ENCODE results near the gene FAM184B. TPM values are rescaled to one million over a fixed set of nuclear protein-coding genes. Genes with fewer than 3 reads are reported as not detected.
"Not testable (repeated sequence)": the region's sequence is repeated elsewhere in the genome, so short reads cannot be mapped to it uniquely, and the experiment has no call there.

Gene FAM184B
- total RNA-seq, 1 experiment from 2014 or later = not detected

DNA sequence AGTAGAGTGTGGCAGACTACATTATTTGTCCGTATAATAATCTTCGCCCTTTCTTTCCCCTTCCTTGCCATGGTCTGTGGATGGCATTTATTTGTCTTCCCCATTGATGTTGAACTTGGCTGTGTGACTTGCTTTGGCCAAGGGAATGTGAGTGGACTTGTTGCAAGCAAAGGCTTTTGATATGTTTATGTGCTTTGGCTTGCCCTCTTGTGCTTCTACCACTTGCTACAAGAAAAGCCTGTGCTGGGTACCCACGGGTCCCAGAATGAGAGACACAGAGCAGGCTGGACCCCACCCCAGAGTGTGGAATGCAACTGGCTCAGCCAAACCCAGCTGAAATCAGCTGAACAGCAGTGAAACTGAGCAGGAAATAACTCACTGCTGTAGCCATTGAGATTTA is 63.0 kb downstream of the FAM184B start:
- DNase-seq (ENCODE audit: low spot score) = no peak

DNA sequence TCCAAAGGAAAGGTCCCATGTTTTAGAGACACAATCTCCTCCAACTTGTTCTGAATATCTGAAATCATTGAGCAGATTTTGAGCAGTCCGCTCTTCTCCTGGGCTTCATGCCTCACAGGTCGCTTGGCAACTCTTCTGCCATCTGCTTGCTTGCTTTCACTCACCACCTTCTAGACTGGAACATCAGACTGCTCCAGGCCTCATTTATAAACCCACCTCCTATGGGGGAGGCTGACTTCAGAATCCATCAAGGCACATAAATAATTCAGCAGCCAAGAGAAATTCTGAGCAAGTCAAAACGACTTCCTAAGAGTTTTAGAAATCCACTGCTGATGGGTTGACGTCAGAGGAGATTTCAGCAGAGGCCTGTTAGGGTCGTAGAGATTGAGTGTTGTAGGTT is 64.1 kb downstream of the FAM184B start:
- DNase-seq (ENCODE audit: low spot score) = no peak

DNA sequence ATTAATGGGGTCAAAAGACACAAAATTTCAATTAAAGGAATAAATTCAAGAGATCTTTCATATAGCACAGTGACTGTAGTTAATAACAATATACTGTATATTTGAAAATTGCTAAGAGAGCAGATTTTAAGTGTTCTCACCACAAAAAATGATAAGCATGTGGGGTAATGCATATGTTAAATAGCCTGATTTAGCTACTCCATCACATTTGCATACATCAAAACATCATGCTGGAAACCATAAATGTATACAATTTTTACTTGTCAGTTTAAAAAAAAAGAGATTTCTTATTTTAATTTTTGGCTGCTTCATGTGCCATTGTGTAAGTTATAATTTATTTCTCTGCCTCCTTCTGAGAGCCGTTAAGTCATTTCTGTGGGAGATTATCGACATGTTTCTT is 65.9 kb downstream of the FAM184B start:
- DNase-seq (ENCODE audit: low spot score) = no peak

DNA sequence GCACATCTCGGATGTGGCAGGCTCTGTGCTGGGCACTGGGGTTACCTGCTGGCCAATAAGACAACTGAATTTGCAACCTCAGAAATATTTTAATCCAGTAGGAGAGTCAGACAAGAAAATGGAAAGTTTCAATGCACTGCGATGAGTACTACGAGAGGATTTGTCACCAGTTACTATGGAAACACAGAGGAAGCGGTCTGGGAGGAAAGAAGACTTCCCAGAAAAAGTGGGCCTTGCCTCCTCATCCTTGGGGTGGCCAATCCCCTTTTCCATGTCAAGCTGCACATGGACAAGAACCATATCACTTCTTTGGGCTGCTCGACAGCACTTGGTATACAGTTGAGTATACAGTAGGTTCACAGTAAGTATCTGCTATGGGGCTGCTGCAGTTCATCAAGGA is 67.6 kb downstream of the FAM184B start:
- DNase-seq (ENCODE audit: low spot score) = no peak

DNA sequence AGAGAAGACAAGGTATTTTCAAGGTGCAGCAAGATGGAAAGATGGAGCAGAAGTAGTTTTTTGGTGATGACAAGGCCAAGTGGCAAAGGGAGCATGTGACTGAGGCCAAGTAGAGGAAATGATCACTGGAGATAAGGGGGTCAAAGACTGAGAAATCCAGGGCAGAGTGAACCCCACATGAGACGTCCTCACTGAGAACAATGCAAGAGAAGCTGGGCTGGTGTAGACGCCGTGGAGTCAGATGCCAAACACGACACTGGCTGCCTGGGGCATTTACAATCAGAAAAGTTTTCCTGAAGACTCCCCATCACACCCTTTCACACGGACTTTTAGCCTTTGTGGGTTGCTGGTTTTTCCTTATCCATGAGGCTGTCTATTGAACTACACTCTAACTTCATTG is 69.3 kb downstream of the FAM184B start:
- no peak for DNase-seq (ENCODE audit: low spot score)

DNA sequence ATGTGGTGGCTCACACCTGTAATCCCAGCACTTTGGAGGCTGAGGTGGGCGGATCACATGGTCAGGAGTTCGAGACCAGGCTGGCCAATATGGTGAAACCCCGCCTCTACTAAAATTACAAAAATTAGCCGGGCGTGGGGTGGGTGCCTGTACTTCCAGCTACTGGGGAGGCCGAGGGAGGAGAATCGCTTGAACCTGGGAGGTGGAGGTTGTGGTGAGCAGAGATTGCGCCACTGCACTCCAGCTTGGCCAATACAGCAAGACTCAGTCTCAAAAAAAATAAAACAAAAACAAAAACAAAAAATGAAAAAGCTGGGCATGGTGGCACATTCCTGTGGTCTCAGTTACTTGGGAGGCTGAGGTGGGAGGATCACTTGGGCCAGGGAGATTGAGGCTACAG is 70.2 kb downstream of the FAM184B start:
- not testable (repeated sequence) for DNase-seq (ENCODE audit: low spot score)

DNA sequence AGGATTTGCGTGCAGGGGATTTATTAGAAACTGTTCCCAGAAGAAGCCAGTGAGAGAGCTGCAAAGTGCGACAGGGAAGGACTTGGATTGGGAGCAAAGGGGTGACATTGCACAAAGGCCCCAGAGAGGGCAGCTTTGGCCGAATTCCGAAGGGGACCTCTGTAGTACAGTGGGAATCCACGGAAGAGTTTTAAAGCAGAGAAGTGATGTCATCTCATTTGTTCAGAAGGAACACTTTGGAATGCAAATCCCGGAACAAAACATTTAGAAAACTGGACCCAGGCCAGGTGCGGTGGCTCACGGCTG is 71.7 kb downstream of the FAM184B start:
- DNase-seq (ENCODE audit: low spot score) = no peak

DNA sequence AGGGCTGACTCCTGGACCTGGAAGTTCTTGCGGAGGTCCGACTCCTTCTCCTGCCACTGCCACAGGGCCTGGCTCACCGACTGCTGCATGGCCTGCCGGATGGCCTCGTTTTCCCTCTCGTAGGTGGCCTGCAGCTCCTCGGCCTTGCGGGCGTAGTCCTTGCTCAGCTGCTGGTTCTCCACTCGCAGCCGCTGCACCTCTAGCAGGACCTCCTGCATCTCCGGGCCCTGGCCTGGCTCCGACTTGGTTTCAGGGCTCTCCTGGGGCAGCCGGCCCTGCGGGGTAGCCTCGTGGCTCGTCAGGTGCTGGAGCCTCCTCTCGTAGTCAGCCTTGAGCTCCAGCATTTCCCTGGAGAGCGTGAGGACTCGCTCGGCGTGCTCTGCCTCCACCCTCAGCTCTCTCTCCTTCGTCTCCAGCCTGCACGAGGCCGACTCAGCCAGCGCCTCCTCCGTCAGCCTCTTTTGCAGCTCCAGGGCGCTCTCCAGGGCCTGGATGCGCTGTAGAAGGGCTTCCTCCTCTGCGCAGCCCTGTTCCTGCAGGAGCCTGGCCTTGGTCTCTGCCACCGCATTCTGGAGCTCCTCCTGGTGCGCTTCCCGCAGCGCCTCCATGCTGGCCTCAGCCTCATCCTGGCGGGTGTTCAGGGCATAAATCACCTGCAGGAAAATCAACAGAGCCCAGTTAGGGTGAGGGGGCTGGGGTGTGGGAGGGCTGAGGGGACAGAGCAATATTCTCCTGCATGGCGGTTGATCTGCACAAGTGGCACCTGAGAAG is 72.2 kb downstream of the FAM184B start:
- no peak for DNase-seq (ENCODE audit: low spot score)

DNA sequence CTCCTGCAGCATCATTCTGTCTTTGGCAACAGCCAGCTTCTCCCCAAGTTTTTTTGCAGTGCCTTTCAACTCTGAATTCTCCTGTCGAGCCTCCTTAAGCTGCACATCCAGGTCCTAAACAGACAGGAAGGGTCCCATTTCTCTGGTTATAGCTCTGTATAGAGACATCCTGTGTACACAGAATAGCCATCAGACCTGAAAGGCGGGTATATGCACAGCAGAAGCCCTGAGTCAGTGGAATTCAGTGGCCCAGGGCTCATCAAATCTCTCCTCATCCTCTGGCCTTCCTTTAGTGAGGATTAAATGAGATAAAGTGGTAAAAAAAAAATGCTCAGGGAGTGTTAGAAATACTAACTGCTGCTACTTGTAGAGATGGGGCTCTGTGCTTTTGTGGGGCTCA is 73.8 kb downstream of the FAM184B start:
- no peak for DNase-seq (ENCODE audit: low spot score)

DNA sequence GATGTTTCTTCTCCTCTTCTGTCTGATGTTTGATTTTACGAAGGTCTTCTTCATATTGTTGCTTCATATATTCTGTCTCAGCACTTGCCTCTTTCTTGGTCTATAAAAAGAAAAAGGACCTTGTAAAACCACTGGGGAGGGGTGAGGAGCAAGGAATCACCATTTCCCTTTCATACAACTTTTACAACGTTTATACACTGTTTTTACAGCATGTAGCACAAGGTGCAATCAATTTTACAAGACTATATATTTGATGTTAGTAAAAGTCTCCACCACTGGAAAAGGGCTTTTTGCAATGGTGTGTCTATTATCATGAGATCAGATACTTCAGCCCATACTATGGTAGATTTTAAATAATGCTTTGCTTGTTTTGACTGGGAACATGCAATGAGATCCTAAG is 76.3 kb downstream of the FAM184B start:
- DNase-seq (ENCODE audit: low spot score) = no peak

DNA sequence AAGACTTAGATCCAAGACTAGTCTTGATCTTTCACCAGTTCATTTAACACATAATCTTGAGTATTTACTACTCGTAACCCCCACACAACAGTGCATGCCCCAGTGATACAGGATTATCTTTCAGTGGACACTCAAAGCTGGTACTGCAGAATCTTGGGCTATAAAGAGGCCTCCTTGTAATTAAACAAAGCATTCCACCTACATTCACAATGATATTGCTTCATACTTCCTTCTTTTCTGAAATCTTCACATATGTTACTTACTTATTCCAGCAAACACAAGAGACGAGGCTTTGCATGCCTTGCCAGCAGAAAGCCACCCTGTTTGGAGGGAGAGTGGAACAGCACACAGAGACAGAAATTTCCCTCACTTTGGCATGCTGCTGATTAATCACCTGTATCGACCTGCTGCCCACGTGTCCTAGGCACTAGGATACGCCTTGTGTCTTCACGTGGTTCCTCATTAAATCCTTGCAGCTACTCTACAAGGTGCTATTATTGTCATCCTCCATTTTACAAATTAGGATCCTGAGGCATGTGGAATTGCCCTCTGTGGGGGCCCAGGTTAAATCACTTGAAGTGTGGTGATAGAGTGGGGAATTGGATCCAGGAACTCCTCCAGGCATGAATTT is 77.3 kb downstream of the FAM184B start:
- DNase-seq (ENCODE audit: low spot score) = no peak

DNA sequence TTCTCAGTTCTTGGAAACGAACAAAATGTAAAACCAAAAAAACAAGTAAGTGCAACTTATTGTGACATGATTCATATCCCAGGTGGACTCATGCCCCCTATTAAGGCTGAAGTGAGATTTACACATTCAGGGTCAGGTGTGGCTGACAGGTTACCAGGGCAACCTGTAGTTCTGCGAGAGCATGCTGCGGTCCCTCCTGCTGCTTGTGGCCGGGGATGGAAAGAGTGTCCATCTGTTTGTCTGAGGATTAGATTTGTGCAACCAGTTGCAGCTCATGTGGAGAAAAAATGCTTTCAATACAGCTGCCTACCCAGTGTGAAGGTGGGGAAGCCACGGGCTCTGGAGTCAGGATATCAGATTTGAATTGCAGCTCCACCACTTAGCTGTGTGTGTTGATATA is 78.8 kb downstream of the FAM184B start:
- no peak for DNase-seq (ENCODE audit: low spot score)

DNA sequence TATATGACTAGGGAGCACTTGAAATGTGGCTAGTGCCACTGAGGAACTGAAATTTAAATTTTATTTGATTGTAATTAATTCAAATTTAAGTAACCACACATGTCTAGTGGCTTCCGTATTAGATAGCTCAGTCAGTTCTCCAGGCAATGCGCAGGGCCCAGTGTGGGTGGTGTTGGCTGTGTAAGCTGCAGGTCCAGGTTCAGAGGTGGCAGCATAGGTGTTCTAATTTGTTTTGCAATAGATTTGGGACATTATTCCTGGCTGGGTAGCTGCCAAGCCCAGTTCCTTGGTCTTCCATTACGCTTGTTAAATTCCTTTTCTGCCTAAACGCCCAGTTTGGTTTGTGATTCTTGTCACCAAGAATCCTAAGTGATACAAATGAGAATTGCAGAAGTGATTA is 79.5 kb downstream of the FAM184B start:
- no peak for DNase-seq (ENCODE audit: low spot score)

DNA sequence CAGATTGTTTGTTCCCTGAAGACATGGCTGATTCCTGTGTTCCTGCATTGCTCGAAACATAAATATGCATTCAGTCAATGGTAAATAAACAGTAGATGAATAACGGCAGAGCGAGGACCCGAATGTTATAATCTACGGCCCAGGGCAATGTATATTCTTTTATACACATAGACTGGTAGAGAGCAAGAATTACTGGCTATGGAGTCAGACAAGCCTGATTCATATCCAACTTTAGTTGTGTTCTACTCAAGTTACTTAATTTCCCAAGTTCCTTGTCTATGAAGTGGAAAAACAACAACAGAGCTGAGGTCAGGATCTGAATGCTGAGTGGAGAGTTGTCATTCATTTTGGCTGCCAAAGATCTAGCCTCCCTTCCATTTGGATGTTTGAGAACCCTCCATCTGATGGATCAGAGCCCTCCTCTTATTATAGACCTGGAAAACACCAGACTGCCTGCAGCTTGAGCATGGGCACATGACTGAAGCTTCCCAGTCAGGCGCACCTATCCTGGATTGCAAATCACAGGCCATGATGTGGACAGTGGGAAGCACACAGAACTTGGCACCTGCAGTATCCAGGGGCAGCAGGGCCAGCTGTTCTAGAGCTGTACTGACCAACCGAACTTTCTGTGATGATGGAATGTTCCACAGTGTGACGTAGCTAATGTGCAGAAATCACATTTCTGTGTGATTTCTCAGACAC is 80.1 kb downstream of the FAM184B start:
- DNase-seq (ENCODE audit: low spot score) = no peak

DNA sequence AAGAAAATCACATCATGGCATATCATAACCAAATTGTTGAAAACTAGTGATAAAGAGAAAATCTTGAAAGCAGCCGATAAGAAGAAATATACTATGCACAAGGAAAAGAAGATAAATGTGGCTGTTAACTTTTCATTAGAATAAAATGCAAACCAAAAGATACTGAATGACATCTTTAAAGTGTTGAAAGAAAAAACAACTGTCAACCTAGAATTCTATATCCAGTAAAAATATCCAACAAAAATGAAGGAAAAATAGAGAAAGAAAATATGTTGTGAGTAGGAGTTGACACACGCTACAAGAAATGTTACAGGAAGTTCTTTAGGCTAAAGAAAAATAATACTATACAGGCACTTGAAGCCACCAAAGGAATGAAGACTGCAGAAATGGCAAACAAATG is 82.0 kb downstream of the FAM184B start:
- DNase-seq (ENCODE audit: low spot score) = no peak

DNA sequence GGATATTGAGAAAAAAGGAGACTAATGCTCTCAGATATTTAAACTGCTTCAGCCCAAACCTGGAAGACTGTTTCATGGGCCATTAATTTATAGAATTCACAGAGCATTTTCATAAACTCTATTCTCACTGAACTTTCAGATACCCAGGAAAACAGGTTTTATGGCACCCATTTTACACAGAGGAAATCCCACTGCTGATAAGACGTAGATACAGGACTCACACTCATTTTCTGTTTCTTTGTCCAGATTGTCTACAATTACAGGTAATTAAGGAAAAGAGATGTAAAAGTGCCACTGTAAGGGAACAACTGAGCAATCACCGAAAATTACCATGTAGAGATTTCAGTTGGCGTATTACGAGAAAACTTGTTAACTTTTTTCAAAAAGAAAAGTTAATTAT is 83.3 kb downstream of the FAM184B start:
- no peak for DNase-seq (ENCODE audit: low spot score)

DNA sequence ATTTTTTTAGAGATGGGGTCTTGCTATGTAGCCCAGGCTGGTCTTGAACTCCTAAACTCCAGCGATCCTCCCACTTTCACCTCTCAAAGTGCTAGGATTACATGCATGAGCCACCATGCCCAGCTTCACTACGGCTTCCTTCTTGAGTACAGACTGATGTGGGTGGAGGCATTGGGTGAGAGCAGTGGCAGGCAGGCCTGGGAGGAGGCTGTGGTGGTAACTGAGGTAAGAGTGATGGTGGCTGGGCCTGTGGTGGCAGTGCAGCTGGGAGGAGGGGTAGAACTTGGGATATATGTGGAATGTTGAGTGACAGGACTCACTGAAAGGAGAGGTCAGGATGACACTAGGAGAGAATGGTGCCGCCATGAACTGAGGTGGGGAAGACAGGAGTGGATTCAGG is 86.1 kb downstream of the FAM184B start:
- no peak for DNase-seq (ENCODE audit: low spot score)

DNA sequence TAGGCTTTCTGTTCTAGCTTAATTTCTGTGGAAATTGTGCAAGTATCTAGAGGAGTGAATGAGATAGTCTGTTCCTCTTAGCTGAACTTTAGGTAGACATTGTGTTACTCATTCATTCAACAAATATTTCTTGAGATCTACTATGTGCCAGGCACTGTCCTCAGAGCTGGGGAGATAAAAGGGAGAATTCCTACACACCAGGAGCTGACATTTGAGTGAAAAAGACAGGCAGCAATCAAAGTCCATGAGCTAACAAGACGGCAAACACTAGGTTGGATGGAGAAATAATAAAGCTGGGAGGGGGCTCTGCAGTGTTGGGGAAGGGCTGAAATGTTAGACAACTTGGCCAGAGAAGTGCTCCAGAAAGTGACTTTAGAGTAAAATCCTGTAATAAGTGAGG is 86.9 kb downstream of the FAM184B start:
- no peak for DNase-seq (ENCODE audit: low spot score)

DNA sequence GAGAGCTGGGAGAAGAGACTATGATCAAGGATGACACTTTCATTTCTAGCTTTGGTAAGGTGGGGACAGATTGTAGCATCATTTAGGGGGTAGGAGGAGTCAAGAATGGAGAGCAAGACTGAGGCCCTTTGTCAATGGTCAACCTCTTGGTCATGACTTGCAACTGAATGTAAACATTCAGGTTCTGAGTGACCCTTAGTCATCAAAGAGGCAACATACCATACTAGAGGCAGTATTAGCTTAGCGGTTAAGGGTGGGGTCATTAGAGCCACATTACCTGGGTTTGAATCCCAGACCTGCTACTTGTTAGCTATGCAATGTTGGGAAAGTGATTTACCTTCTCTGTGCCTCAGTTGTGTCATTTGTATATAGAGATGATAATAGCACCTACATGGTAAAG is 90.5 kb downstream of the FAM184B start:
- peak; percentile 11 for DNase-seq (ENCODE audit: low spot score)

DNA sequence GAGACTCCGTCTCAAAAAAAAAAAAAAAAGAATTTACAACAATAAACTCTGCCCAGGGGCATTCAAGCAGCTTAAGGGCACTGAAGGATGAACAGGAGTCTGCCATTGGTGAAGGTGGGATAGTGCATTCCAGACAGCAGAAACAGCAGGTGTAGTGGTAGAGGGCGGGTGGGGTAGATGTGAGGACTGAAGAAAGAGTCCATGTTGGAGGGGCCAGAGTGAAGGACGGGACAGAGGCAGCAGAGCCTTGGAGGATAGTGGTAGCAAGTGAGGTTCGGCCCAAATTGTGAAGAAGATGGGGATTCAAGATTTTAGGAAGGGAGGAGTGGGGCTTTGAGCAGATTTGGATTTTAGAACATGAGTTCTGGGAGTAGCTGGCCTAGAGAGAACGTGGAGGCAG is 91.3 kb downstream of the FAM184B start:
- DNase-seq (ENCODE audit: low spot score) = no peak

DNA sequence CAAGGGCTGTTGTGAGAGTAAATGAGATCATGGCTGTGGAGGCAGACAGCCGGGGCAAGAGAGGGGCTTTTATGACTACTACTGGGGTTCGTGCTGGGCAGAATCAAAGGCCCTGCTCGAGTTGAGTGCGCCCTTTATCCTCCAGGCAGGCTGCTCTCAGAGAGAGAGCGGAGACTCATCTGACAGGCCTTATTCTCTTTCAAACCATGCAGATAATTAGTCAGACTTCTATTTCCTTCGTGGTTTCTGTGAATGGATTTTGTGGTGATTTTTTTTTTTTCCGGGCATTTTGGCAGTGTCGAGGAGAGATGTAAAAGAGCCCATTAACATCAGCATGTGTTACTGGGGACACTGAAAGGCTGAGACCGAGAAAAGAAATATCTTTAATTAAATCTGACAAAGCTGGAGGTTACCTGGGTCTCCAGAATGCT is 93.4 kb downstream of the FAM184B start:
- peak; percentile 37 for DNase-seq (ENCODE audit: low spot score)

DNA sequence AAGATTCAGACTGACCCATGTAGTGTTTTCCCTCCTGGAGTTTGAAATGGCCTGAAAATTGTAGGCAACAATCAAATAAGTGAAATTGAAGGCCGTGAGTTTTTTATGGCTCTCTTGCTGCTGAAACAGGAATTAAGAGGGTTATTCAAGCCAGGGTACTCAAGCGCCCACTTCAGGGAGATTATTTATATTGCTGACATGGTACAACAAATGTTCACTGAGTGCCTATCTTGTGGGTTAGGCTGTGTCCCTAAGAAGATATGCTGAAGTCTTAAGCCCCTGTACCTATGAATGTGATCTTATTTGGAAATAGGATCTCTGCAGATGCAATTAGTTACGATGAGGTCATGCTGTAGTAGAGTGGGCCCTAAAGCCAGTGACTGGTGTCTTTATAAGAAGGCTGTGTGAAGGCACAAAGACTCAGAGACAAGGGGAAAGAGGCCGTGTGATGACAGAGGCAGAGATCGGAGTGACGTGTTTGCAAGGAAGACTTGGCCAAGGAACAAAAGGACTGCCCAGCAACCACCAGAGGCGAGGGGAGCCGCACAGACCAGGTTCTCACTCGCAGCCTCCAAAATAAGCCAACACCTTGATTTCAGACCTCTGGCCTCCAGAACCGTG is 94.1 kb downstream of the FAM184B start:
- DNase-seq (ENCODE audit: low spot score) = no peak

DNA sequence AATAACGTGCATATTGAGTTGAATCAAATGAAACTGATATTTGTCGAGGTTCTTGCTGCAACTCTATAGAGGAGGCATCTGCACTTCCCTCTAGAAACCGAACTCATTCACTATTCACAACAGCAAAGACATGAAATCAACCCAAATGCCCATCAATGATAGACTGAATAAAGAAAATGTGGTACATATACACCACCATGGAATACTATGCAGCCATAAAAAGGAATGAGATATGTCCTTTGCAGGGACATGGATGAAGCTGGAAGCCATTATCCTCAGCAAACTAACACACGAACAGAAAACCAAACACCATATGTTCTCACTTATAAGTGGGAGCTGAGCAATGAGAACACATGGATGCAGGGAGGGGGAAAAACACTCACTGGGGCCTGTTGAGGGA is 96.8 kb downstream of the FAM184B start:
- not testable (repeated sequence) for DNase-seq (ENCODE audit: low spot score)

All from A172 (cell line).